SK-N-SH (cell line): ENCODE results near the gene GALT. TPM values are rescaled to one million over a fixed set of nuclear protein-coding genes. Genes with fewer than 3 reads are reported as not detected.

Experiments used
- CTCF ChIA-PET: fragments of 300-600, 350-600 bp; formaldehyde crosslinking; extraction: SDS; loops from one replicate; lab custom pipeline; 2021; lab: Yijun Ruan, JAX
- POLR2A ChIA-PET: fragments of 350-600 bp; sonication (Branson Sonifier 250); formaldehyde crosslinking; extraction: SDS; loops from one replicate; lab custom pipeline; 2020; ENCODE audit warnings: antibody characterized with exemption, inconsistent platforms; lab: Yijun Ruan, JAX
- DNase-seq: peaks from one replicate; pipeline ENCODE4 v3.0.0; 2012
- H2AFZ ChIP-seq: fragments of 200-600 bp; sonication (generic); 2 replicates; pipeline ENCODE4 v1.8.1; 2016; ENCODE audit warnings: antibody characterized with exemption, mild to moderate bottlenecking, low read depth
- H3F3A ChIP-seq: fragments of 200-600 bp; sonication (generic); replicated peaks from 2 replicates; pipeline ENCODE3; 2016; ENCODE audit warnings: antibody characterized with exemption, mild to moderate bottlenecking; ENCODE audit not compliant: insufficient read depth
- H3K27ac ChIP-seq, 2 experiments: fragments of 200-500 bp in 1 of 2; fragments of 200-600 bp in 1 of 2; sonication (Bioruptor generic) in 1 of 2; sonication (generic), shearing (Covaris generic) in 1 of 2; 2 replicates each; pipeline versions ENCODE4 v1.5.1 to v1.6.1; 2014 to 2016; ENCODE audit warnings: low read depth in 2 of 2, inconsistent platforms in 1 of 2, low read length in 1 of 2, mild to moderate bottlenecking in 1 of 2, mixed read lengths in 1 of 2
- H3K27me3 ChIP-seq: fragments of 200-600 bp; sonication (generic), shearing (Covaris generic); 2 replicates; pipeline ENCODE4 v1.6.1; 2016; ENCODE audit warnings: mixed run types; ENCODE audit not compliant: insufficient read depth
- H3K36me3 ChIP-seq, 2 experiments: fragments of 200-500 bp in 1 of 2; fragments of 200-600 bp in 1 of 2; sonication (Bioruptor generic) in 1 of 2; sonication (generic) in 1 of 2; replicated peaks in 1 of 2; 2 replicates each; pipeline versions ENCODE3 to v1.5.1; 2014 to 2016; ENCODE audit warnings: low read length in 1 of 2, mild to moderate bottlenecking in 1 of 2; ENCODE audit not compliant: insufficient read depth in 2 of 2, control insufficient read depth in 1 of 2
- H3K4me1 ChIP-seq, 2 experiments: fragments of 200-500 bp in 1 of 2; fragments of 200-600 bp in 1 of 2; sonication (Bioruptor generic) in 1 of 2; sonication (generic), shearing (Covaris generic) in 1 of 2; 2 replicates each; pipeline versions ENCODE4 v1.5.1 to v1.6.1; 2014 to 2016; ENCODE audit warnings: low read depth in 1 of 2, low read length in 1 of 2, mixed run types in 1 of 2; ENCODE audit not compliant: insufficient read depth in 2 of 2, control insufficient read depth in 1 of 2
- H3K4me2 ChIP-seq: fragments of 200-600 bp; sonication (generic), shearing (Covaris generic); 2 replicates; pipeline ENCODE4 v1.6.1; 2017; ENCODE audit warnings: mixed run types
- H3K4me3 ChIP-seq, 2 experiments: fragments of 200-500 bp in 1 of 2; fragments of 200-600 bp in 1 of 2; sonication (Bioruptor generic) in 1 of 2; sonication (generic), shearing (Covaris generic) in 1 of 2; 2 replicates each; pipeline versions ENCODE4 v1.5.1 to v1.8.1; 2014 to 2016; ENCODE audit warnings: low read depth in 2 of 2, inconsistent platforms in 1 of 2, low read length in 1 of 2, mild to moderate bottlenecking in 1 of 2, mixed read lengths in 1 of 2, moderate library complexity in 1 of 2
- H3K79me2 ChIP-seq: fragments of 200-600 bp; sonication (generic); 2 replicates; pipeline ENCODE4 v1.8.1; 2017; ENCODE audit warnings: mild to moderate bottlenecking; ENCODE audit not compliant: insufficient read depth
- H3K9ac ChIP-seq: fragments of 200-600 bp; sonication (generic); 2 replicates; pipeline ENCODE4 v1.6.1; 2017; ENCODE audit warnings: mixed run types
- H3K9me2 ChIP-seq: fragments of 200-600 bp; sonication (generic); 2 replicates; pipeline ENCODE4 v1.6.1; 2017; ENCODE audit warnings: mixed run types
- H3K9me3 ChIP-seq: fragments of 200-600 bp; sonication (generic); 2 replicates; pipeline ENCODE4 v1.6.1; 2017; ENCODE audit warnings: mixed run types, mild to moderate bottlenecking, moderate library complexity
- H4K20me1 ChIP-seq: fragments of 200-600 bp; sonication (generic); 2 replicates; pipeline ENCODE4 v1.6.1; 2017; ENCODE audit warnings: mild to moderate bottlenecking, mixed run types; ENCODE audit not compliant: insufficient read depth
- CHD2 ChIP-seq: fragments of 150-350 bp; IDR thresholded peaks from 2 replicates; pipeline ENCODE4 v1.6.1; 2018; ENCODE audit warnings: low read length; ENCODE audit not compliant: partially characterized antibody
- ELF1 ChIP-seq: IDR thresholded peaks from 2 replicates; pipeline ENCODE4 v1.4.0; 2012
- EP300 ChIP-seq, 2 experiments: IDR thresholded peaks; 2 replicates each; pipeline versions ENCODE4 v1.4.0 to v1.6.1; 2012; ENCODE audit warnings: borderline replicate concordance in 1 of 2, low read depth in 1 of 2, low read length in 1 of 2
- FOSL2 ChIP-seq: IDR thresholded peaks from 2 replicates; pipeline ENCODE4 v1.4.0; 2012; ENCODE audit warnings: low read depth, mild to moderate bottlenecking, moderate library complexity, borderline replicate concordance
- FOXJ3 ChIP-seq: sonication (generic); formaldehyde crosslinking; IDR thresholded peaks from 2 replicates; pipeline ENCODE4 v1.5.1; 2020; ENCODE audit warnings: mild to moderate bottlenecking, missing genetic modification reagents
- GATA2 ChIP-seq: sonication (generic); formaldehyde crosslinking; IDR thresholded peaks from 2 replicates; pipeline ENCODE4 v1.5.0; 2020; ENCODE audit warnings: mild to moderate bottlenecking, missing genetic modification reagents
- MEF2A ChIP-seq: IDR thresholded peaks from 2 replicates; pipeline ENCODE4 v1.4.0; 2012; ENCODE audit warnings: low read depth, borderline replicate concordance
- NFIC ChIP-seq: IDR thresholded peaks from 2 replicates; pipeline ENCODE4 v1.4.0; 2012; ENCODE audit warnings: borderline replicate concordance
- RCOR1 ChIP-seq: fragments of 150-350 bp; IDR thresholded peaks from 2 replicates; pipeline ENCODE4 v1.6.1; 2017; ENCODE audit warnings: antibody characterized with exemption, low read length
- TAF1 ChIP-seq: IDR thresholded peaks from 2 replicates; pipeline ENCODE4 v1.6.1; 2012; ENCODE audit warnings: low read depth, mild to moderate bottlenecking, low read length, moderate library complexity, borderline replicate concordance
- TEAD4 ChIP-seq: IDR thresholded peaks from 2 replicates; pipeline ENCODE4 v1.4.0; 2012; ENCODE audit warnings: mild to moderate bottlenecking, borderline replicate concordance; ENCODE audit not compliant: insufficient read depth
- YY1 ChIP-seq: IDR thresholded peaks from 2 replicates; pipeline ENCODE4 v1.4.0; 2012; ENCODE audit warnings: low read depth, mild to moderate bottlenecking
- WGBS: methylation state at CpG from one replicate; pipeline ENCODE4 v1.1.6; 2017; ENCODE audit warnings: low lambda C conversion rate; 5-methylcytosine and 5-hydroxymethylcytosine counted together
- polyA plus RNA-seq, 3 experiments: library from polyadenylated mRNA; depleted of rRNA; stranded (reverse); fragments of >200 nt; gene quantifications; 2 replicates each; pipeline ENCODE4 v1.2.3, GENCODE V29; 2012
- TF ChIP-seq, protein P1 (sequence below): fragments of 200-600 bp; sonication (generic); IDR thresholded peaks from 2 replicates; pipeline ENCODE4 v1.6.1; 2017; ENCODE audit warnings: antibody characterized with exemption, mild to moderate bottlenecking, moderate library complexity
- TF ChIP-seq, protein P2 (sequence below): IDR thresholded peaks from 2 replicates; pipeline ENCODE4 v1.4.0; 2012; ENCODE audit warnings: low read depth, borderline replicate concordance
- TF ChIP-seq, protein P3 (sequence below): fragments of 150-350 bp; IDR thresholded peaks from 2 replicates; pipeline ENCODE4 v1.6.1; 2017; ENCODE audit warnings: antibody characterized with exemption, low read length, low read depth, borderline replicate concordance
- TF ChIP-seq, protein P4 (sequence below): IDR thresholded peaks from 2 replicates; pipeline ENCODE4; 2012
- TF ChIP-seq, protein P5 (sequence below): IDR thresholded peaks from 2 replicates; pipeline ENCODE4 v1.4.0; 2012; ENCODE audit warnings: low read depth
- TF ChIP-seq, protein P6 (sequence below): IDR thresholded peaks from 2 replicates; pipeline ENCODE4 v1.6.1; 2012; ENCODE audit warnings: mild to moderate bottlenecking, low read depth, low read length, moderate library complexity
- TF ChIP-seq, protein P7 (sequence below): fragments of 150-350 bp; IDR thresholded peaks from 2 replicates; pipeline ENCODE4 v1.6.1; 2016; ENCODE audit warnings: mild to moderate bottlenecking, low read depth, low read length

The GALT gene
- polyA plus RNA-seq, 1 of the 3 experiments (the other 2 are of a cell fraction) = 45.9 TPM

DNA sequence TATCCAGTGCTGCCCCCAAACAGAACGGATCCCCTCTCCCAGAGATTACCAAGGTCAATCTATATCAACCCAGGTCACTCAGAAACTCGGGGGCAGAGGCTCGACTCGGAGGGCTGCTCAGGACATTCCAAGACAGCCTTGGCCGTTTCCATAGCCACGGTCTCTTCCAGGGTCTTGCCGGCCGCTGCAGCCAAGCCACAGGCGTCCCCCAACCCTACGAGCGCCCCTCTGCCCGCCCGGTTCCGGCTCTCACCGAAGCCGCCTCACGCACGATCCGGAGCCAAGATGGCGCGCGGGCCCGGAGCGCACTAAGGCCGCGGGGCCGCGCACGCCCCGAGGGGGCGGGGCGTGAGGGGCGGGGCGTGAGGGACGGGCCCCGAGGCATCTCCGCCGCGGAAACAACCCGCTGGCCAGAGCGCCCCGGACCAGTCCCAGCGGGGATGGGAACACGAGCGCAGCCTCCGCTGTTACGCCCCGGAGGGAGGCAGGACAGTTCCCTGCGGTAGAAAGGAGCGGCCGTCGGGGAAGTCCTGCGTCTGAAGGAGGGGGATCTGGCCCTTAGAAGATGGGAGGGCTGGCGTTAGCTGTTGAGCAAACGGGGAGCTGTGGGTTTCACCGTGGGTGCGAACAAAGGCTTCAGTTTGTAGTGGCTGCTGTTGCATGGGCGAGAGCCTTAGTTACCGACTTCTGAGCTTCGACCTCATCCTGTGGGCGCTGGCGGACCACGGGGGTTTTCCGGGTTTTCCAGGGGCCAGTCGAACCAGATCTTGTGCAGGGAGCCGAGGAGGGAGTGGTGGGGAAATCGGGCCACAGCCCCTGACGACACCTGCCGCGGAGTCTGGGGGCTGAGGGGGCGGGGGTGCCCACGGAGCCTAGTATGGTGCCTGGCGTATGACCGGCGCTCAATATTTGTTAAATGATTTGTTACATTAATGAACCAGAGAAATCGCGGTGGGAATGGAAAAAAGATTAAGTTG is 34.4 kb upstream of the GALT start, which contains the start of gene RPP25L:
Gene RPP25L, minus strand, starts transcription at position 287 of the 977 bp plus-strand sequence. CDS start 801 bp downstream, outside the sequence.
- peak within 1 kb of the TSS; percentile 91 for H2AFZ ChIP-seq
- peaks cover 10% of the 10 kb centered on the region; the same call in 1 of the 2 replicates for H3K79me2 ChIP-seq
- H4K20me1 ChIP-seq = no peaks in the 10 kb centered on the region
- H3K9me3 ChIP-seq = no peaks in the 10 kb centered on the region
- H3K4me2 ChIP-seq = peak within 1 kb of the TSS; percentile 87
- CTCF ChIA-PET = interaction anchor here (0.6 to 8.8 kb wide), 15 partner anchors 9 to 165 kb away, joined by 3 to 256 read pairs (median 6); partner anchors contain the start of genes ARID3C and SIGMAR1
- H3K36me3 ChIP-seq = peaks cover 11 to 21% of the 10 kb centered on the region in 2 experiments
- no peaks in the 10 kb centered on the region for H3K9me2 ChIP-seq
- no peaks in the 10 kb centered on the region for H3F3A ChIP-seq
- no peaks in the 10 kb centered on the region for H3K27me3 ChIP-seq
- H3K4me3 ChIP-seq = peak within 1 kb of the TSS; percentile 66 to 84
- H3K27ac ChIP-seq = peak within 1 kb of the TSS; percentile 73 to 75
- POLR2A ChIA-PET = interaction anchor here (0.6 to 1.6 kb wide), 2 partner anchors 26 to 187 kb away, joined by 3 read pairs; no protein-coding TSS in a partner anchor
- peak within 1 kb of the TSS; percentile 84 for H3K9ac ChIP-seq
- WGBS = 2% methylated on average over 31 of the region's 77 CpGs
- peaks cover 0 to 36% of the 10 kb centered on the region in 2 experiments; a peak in 1 of 4 replicates for H3K4me1 ChIP-seq
- DNase-seq = peak; percentile 93
- TF ChIP-seq GATA2 (CRISPR knock-in tag) = no peak
- TF ChIP-seq CHD2 = no peak
- peak; percentile 86 for TF ChIP-seq YY1
- no peak for TF ChIP-seq NFIC
- TF ChIP-seq RCOR1 = no peak
- no peak for TF ChIP-seq FOSL2
- TF ChIP-seq, protein P1, sequence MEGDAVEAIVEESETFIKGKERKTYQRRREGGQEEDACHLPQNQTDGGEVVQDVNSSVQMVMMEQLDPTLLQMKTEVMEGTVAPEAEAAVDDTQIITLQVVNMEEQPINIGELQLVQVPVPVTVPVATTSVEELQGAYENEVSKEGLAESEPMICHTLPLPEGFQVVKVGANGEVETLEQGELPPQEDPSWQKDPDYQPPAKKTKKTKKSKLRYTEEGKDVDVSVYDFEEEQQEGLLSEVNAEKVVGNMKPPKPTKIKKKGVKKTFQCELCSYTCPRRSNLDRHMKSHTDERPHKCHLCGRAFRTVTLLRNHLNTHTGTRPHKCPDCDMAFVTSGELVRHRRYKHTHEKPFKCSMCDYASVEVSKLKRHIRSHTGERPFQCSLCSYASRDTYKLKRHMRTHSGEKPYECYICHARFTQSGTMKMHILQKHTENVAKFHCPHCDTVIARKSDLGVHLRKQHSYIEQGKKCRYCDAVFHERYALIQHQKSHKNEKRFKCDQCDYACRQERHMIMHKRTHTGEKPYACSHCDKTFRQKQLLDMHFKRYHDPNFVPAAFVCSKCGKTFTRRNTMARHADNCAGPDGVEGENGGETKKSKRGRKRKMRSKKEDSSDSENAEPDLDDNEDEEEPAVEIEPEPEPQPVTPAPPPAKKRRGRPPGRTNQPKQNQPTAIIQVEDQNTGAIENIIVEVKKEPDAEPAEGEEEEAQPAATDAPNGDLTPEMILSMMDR = no peak
- TF ChIP-seq, protein P2, sequence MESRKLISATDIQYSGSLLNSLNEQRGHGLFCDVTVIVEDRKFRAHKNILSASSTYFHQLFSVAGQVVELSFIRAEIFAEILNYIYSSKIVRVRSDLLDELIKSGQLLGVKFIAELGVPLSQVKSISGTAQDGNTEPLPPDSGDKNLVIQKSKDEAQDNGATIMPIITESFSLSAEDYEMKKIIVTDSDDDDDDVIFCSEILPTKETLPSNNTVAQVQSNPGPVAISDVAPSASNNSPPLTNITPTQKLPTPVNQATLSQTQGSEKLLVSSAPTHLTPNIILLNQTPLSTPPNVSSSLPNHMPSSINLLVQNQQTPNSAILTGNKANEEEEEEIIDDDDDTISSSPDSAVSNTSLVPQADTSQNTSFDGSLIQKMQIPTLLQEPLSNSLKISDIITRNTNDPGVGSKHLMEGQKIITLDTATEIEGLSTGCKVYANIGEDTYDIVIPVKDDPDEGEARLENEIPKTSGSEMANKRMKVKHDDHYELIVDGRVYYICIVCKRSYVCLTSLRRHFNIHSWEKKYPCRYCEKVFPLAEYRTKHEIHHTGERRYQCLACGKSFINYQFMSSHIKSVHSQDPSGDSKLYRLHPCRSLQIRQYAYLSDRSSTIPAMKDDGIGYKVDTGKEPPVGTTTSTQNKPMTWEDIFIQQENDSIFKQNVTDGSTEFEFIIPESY = no peak
- TF ChIP-seq ELF1 = no peak
- TF ChIP-seq, protein P3, sequence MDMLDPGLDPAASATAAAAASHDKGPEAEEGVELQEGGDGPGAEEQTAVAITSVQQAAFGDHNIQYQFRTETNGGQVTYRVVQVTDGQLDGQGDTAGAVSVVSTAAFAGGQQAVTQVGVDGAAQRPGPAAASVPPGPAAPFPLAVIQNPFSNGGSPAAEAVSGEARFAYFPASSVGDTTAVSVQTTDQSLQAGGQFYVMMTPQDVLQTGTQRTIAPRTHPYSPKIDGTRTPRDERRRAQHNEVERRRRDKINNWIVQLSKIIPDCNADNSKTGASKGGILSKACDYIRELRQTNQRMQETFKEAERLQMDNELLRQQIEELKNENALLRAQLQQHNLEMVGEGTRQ = no peak
- TF ChIP-seq, protein P4, sequence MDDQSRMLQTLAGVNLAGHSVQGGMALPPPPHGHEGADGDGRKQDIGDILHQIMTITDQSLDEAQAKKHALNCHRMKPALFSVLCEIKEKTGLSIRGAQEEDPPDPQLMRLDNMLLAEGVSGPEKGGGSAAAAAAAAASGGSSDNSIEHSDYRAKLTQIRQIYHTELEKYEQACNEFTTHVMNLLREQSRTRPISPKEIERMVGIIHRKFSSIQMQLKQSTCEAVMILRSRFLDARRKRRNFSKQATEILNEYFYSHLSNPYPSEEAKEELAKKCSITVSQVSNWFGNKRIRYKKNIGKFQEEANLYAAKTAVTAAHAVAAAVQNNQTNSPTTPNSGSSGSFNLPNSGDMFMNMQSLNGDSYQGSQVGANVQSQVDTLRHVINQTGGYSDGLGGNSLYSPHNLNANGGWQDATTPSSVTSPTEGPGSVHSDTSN = peak; percentile 50; the same call in 1 of the 2 replicates
- peak; percentile 64 for TF ChIP-seq TAF1
- no peak for TF ChIP-seq TEAD4
- TF ChIP-seq, protein P5, sequence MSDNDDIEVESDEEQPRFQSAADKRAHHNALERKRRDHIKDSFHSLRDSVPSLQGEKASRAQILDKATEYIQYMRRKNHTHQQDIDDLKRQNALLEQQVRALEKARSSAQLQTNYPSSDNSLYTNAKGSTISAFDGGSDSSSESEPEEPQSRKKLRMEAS = no peak; the same call in 1 of the 2 replicates
- TF ChIP-seq EP300 (IDR thresholded peaks at IDR 0.05; ENCODE audit: borderline replicate concordance in 1 of 2, low read depth in 1 of 2, low read length in 1 of 2) = no peak
- TF ChIP-seq, protein P6, sequence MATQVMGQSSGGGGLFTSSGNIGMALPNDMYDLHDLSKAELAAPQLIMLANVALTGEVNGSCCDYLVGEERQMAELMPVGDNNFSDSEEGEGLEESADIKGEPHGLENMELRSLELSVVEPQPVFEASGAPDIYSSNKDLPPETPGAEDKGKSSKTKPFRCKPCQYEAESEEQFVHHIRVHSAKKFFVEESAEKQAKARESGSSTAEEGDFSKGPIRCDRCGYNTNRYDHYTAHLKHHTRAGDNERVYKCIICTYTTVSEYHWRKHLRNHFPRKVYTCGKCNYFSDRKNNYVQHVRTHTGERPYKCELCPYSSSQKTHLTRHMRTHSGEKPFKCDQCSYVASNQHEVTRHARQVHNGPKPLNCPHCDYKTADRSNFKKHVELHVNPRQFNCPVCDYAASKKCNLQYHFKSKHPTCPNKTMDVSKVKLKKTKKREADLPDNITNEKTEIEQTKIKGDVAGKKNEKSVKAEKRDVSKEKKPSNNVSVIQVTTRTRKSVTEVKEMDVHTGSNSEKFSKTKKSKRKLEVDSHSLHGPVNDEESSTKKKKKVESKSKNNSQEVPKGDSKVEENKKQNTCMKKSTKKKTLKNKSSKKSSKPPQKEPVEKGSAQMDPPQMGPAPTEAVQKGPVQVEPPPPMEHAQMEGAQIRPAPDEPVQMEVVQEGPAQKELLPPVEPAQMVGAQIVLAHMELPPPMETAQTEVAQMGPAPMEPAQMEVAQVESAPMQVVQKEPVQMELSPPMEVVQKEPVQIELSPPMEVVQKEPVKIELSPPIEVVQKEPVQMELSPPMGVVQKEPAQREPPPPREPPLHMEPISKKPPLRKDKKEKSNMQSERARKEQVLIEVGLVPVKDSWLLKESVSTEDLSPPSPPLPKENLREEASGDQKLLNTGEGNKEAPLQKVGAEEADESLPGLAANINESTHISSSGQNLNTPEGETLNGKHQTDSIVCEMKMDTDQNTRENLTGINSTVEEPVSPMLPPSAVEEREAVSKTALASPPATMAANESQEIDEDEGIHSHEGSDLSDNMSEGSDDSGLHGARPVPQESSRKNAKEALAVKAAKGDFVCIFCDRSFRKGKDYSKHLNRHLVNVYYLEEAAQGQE = no peak
- TF ChIP-seq FOXJ3 (CRISPR knock-in tag) = no peak
- TF ChIP-seq, protein P7, sequence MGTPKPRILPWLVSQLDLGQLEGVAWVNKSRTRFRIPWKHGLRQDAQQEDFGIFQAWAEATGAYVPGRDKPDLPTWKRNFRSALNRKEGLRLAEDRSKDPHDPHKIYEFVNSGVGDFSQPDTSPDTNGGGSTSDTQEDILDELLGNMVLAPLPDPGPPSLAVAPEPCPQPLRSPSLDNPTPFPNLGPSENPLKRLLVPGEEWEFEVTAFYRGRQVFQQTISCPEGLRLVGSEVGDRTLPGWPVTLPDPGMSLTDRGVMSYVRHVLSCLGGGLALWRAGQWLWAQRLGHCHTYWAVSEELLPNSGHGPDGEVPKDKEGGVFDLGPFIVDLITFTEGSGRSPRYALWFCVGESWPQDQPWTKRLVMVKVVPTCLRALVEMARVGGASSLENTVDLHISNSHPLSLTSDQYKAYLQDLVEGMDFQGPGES = no peak
- TF ChIP-seq MEF2A = no peak
